H1 (cell line): ENCODE data around the gene CCNI. TPM values are rescaled to one million over a fixed set of nuclear protein-coding genes. Genes with fewer than 3 reads are reported as not detected.

Experiments
- CTCF ChIA-PET: fragments of 300-600 bp; sonication (Branson Sonifier 250); formaldehyde crosslinking; loops from one replicate; lab custom pipeline; 2021; ENCODE audit not compliant: partially characterized antibody; lab: Charles Lee
- POLR2A ChIA-PET: fragments of 300-600 bp; sonication (Branson Sonifier 250); formaldehyde crosslinking; loops from one replicate; lab custom pipeline; 2021; ENCODE audit warnings: inconsistent platforms; ENCODE audit not compliant: partially characterized antibody; lab: Charles Lee
- DNase-seq, 2 experiments: peaks; one replicate each; pipeline versions ENCODE4 v3.0.0 to v3.0.0-alpha.2; 2010 to 2022; ENCODE audit warnings: low spot score in 2 of 2, low read depth in 1 of 2, mixed read lengths in 1 of 2
- FAIRE-seq: peaks from 2 replicates; lab custom pipeline; 2011; peaks lifted over from hg19 to GRCh38; lab: Jason Lieb, UNC
- H2AFZ ChIP-seq: 2 replicates; pipeline ENCODE4 v1.8.1; 2012; ENCODE audit warnings: low read length, inconsistent platforms
- H2AK5ac ChIP-seq: 2 replicates; pipeline ENCODE4 v1.6.1; 2013; ENCODE audit warnings: low read depth, low read length
- H2BK120ac ChIP-seq: replicated peaks from 2 replicates; pipeline ENCODE3; 2013; ENCODE audit warnings: low read depth, low read length, inconsistent platforms
- H2BK12ac ChIP-seq: 2 replicates; pipeline ENCODE4 v1.6.1; 2013; ENCODE audit warnings: low read depth, low read length
- H2BK15ac ChIP-seq: 2 replicates; pipeline ENCODE4 v1.6.1; 2013; ENCODE audit warnings: low read length
- H2BK20ac ChIP-seq: 2 replicates; pipeline ENCODE4 v1.6.1; 2013; ENCODE audit warnings: low read length
- H2BK5ac ChIP-seq: 2 replicates; pipeline ENCODE4 v1.6.1; 2013; ENCODE audit warnings: low read depth, low read length
- H3K14ac ChIP-seq: 2 replicates; pipeline ENCODE4 v1.6.1; 2013; ENCODE audit warnings: inconsistent platforms; ENCODE audit not compliant: insufficient read length
- H3K18ac ChIP-seq: 2 replicates; pipeline ENCODE4 v1.6.1; 2013; ENCODE audit warnings: low read length; ENCODE audit errors: extremely low read depth
- H3K23ac ChIP-seq: 2 replicates; pipeline ENCODE4 v1.6.1; 2013; ENCODE audit warnings: inconsistent platforms; ENCODE audit not compliant: insufficient read length
- H3K23me2 ChIP-seq: 2 replicates; pipeline ENCODE4 v1.6.1; 2013; ENCODE audit warnings: low read depth, low read length
- H3K27ac ChIP-seq: 2 replicates; pipeline ENCODE4 v1.6.1; 2011; ENCODE audit warnings: low read depth, low read length, inconsistent platforms
- H3K27me3 ChIP-seq, 4 experiments: replicated peaks in 1 of 4; 1 replicate in 1 of 4; 2 replicates in 3 of 4; pipeline versions ENCODE4 v1.6.1 to v1.8.1; 2011 to 2013; ENCODE audit warnings: low read length in 3 of 4, mild to moderate bottlenecking in 3 of 4, inconsistent platforms in 2 of 4, mixed read lengths in 2 of 4, moderate library complexity in 1 of 4; ENCODE audit not compliant: control insufficient read depth in 3 of 4, insufficient read depth in 3 of 4; ENCODE audit errors: extremely low read depth in 1 of 4
- H3K36me3 ChIP-seq, 4 experiments: 2 replicates each; pipeline versions ENCODE4 v1.6.1 to v1.8.1; 2011 to 2013; ENCODE audit warnings: mild to moderate bottlenecking in 4 of 4, low read length in 3 of 4, moderate library complexity in 2 of 4, control low read depth in 1 of 4, inconsistent platforms in 1 of 4; ENCODE audit not compliant: insufficient read depth in 4 of 4, control insufficient read depth in 2 of 4
- H3K4ac ChIP-seq: replicated peaks from 2 replicates; pipeline ENCODE3; 2013; ENCODE audit warnings: low read length, low read depth, mixed read lengths, inconsistent platforms; ENCODE audit not compliant: insufficient read length
- H3K4me1 ChIP-seq, 4 experiments: replicated peaks in 1 of 4; 1 replicate in 1 of 4; 2 replicates in 3 of 4; pipeline versions ENCODE4 v1.6.1 to v1.8.1; 2011 to 2013; ENCODE audit warnings: low read length in 3 of 4, inconsistent platforms in 2 of 4, mixed read lengths in 1 of 4; ENCODE audit not compliant: insufficient read depth in 4 of 4, control insufficient read depth in 3 of 4
- H3K4me2 ChIP-seq, 2 experiments: 2 replicates each; pipeline versions ENCODE4 v1.6.1 to v1.8.1; 2011 to 2013; ENCODE audit warnings: low read depth in 2 of 2, low read length in 2 of 2, control low read depth in 1 of 2, inconsistent platforms in 1 of 2, mild to moderate bottlenecking in 1 of 2; ENCODE audit not compliant: insufficient read depth in 1 of 2
- H3K4me3 ChIP-seq, 4 experiments: fragments of 200-600, 300-600 bp in 1 of 4; sonication (generic), shearing (Covaris generic), sonication (Bioruptor Twin) in 1 of 4; 2 replicates each; pipeline versions ENCODE4 v1.5.1 to v1.8.1; 2011 to 2016; ENCODE audit warnings: low read length in 4 of 4, low read depth in 3 of 4, control low read depth in 2 of 4, inconsistent platforms in 2 of 4, mild to moderate bottlenecking in 2 of 4, mixed read lengths in 1 of 4, moderate library complexity in 1 of 4; ENCODE audit not compliant: insufficient read depth in 2 of 4; ENCODE audit errors: extremely low read depth in 1 of 4
- H3K56ac ChIP-seq: replicated peaks from 2 replicates; pipeline ENCODE3; 2013; ENCODE audit warnings: low read depth, mild to moderate bottlenecking, mixed read lengths, low read length, inconsistent platforms; ENCODE audit not compliant: insufficient read length
- H3K79me1 ChIP-seq: 2 replicates; pipeline ENCODE4 v1.6.1; 2013; ENCODE audit warnings: low read depth, low read length, control low read depth
- H3K79me2 ChIP-seq, 2 experiments: 2 replicates each; pipeline versions ENCODE4 v1.6.1 to v1.8.1; 2012 to 2013; ENCODE audit warnings: low read length in 2 of 2, mild to moderate bottlenecking in 2 of 2, inconsistent platforms in 1 of 2; ENCODE audit not compliant: insufficient read depth in 2 of 2, control insufficient read depth in 1 of 2
- H3K9ac ChIP-seq, 4 experiments: replicated peaks in 1 of 4; 1 replicate in 1 of 4; 2 replicates in 3 of 4; pipeline versions ENCODE4 v1.6.1 to v1.8.1; 2011 to 2013; ENCODE audit warnings: low read depth in 3 of 4, low read length in 3 of 4, control low read depth in 2 of 4, mild to moderate bottlenecking in 2 of 4, moderate library complexity in 2 of 4, inconsistent platforms in 1 of 4; ENCODE audit errors: extremely low read depth in 1 of 4
- H3K9me3 ChIP-seq, 2 experiments: 2 replicates each; pipeline versions ENCODE4 v1.6.1 to v1.8.1; 2012 to 2013; ENCODE audit warnings: mild to moderate bottlenecking in 2 of 2, moderate library complexity in 2 of 2, control low read depth in 1 of 2, inconsistent platforms in 1 of 2, low read depth in 1 of 2, low read length in 1 of 2, mixed read lengths in 1 of 2; ENCODE audit not compliant: insufficient read depth in 2 of 2
- H4K20me1 ChIP-seq, 2 experiments: replicated peaks in 1 of 2; 2 replicates each; pipeline versions ENCODE3 to v1.8.1; 2011 to 2013; ENCODE audit warnings: inconsistent platforms in 2 of 2, low read length in 2 of 2, mild to moderate bottlenecking in 1 of 2; ENCODE audit not compliant: insufficient read depth in 2 of 2, control insufficient read depth in 1 of 2
- H4K5ac ChIP-seq: 2 replicates; pipeline ENCODE4 v1.6.1; 2013; ENCODE audit warnings: low read length, low read depth, mixed read lengths, inconsistent platforms; ENCODE audit not compliant: insufficient read length
- H4K8ac ChIP-seq: 2 replicates; pipeline ENCODE4 v1.8.0; 2013; ENCODE audit warnings: mild to moderate bottlenecking, moderate library complexity, low read length, inconsistent platforms; ENCODE audit not compliant: insufficient read depth; ENCODE audit errors: extremely low read depth
- H4K91ac ChIP-seq: replicated peaks from 2 replicates; pipeline ENCODE3; 2013; ENCODE audit warnings: low read length, mixed read lengths, inconsistent platforms; ENCODE audit not compliant: insufficient read length
- ASH2L ChIP-seq: fragments of 200-600, 300-600 bp; sonication (generic); IDR thresholded peaks from one replicate; pipeline ENCODE4 v1.7.1; 2017; ENCODE audit warnings: low read length
- CBX8 ChIP-seq: fragments of 300-800, 300-1000 bp; sonication (generic); IDR thresholded peaks from 2 replicates; pipeline ENCODE4 v1.7.1; 2016; ENCODE audit warnings: low read depth, low read length, borderline replicate concordance
- CHD1 ChIP-seq: IDR thresholded peaks from 2 replicates; pipeline ENCODE4 v1.6.1; 2012; ENCODE audit warnings: low read depth, low read length, improper control_type of control experiment
- GABPA ChIP-seq: IDR thresholded peaks from 2 replicates; pipeline ENCODE4 v1.6.1; 2011; ENCODE audit warnings: mild to moderate bottlenecking, low read length, moderate library complexity, borderline replicate concordance; ENCODE audit not compliant: insufficient read depth
- JUN ChIP-seq: IDR thresholded peaks from 2 replicates; pipeline ENCODE4 v1.6.1; 2011; ENCODE audit warnings: low read depth, mild to moderate bottlenecking, improper control_type of control experiment, low read length
- PHF8 ChIP-seq: fragments of 200-600 bp; sonication (generic); conservative IDR thresholded peaks from 2 replicates; pipeline ENCODE4 v1.7.1; 2012; ENCODE audit warnings: low read depth, mild to moderate bottlenecking, inconsistent platforms, low read length, moderate library complexity
- RBBP5 ChIP-seq: IDR thresholded peaks from 2 replicates; pipeline ENCODE4 v1.7.1; 2012; ENCODE audit warnings: low read depth, mild to moderate bottlenecking, inconsistent platforms, low read length, moderate library complexity, borderline replicate concordance
- SIRT6 ChIP-seq: IDR thresholded peaks from one replicate; pipeline ENCODE4 v1.7.1; 2012; ENCODE audit warnings: low read length, inconsistent platforms
- SP1 ChIP-seq: IDR thresholded peaks from 2 replicates; pipeline ENCODE4 v1.6.1; 2011; ENCODE audit warnings: low read depth, low read length
- TAF7 ChIP-seq: optimal IDR thresholded peaks from 2 replicates; pipeline ENCODE3; 2011; ENCODE audit warnings: low read depth, mild to moderate bottlenecking, inconsistent platforms, low read length, moderate library complexity, borderline replicate concordance
- TEAD4 ChIP-seq: IDR thresholded peaks from 2 replicates; pipeline ENCODE4 v1.6.1; 2012; ENCODE audit warnings: low read depth, low read length, inconsistent platforms, mixed read lengths
- USF2 ChIP-seq: IDR thresholded peaks from 2 replicates; pipeline ENCODE4 v1.6.1; 2011; ENCODE audit warnings: low read length, improper control_type of control experiment
- ZNF274 ChIP-seq: IDR thresholded peaks from 2 replicates; pipeline ENCODE4 v1.7.0; 2012; ENCODE audit warnings: low read length, borderline replicate concordance; ENCODE audit errors: extremely low read depth
- polyA plus RNA-seq, 7 experiments: library from polyadenylated mRNA; depleted of rRNA in 3 of 7; stranded (reverse) in 5 of 7; unstranded in 2 of 7; fragments of >200 nt in 5 of 7; fragments of 200-250 nt in 2 of 7; gene quantifications; 1 replicate in 5 of 7; 2 replicates in 1 of 7; 4 replicates in 1 of 7; pipeline versions ENCODE4 v1.2.1 to v1.2.3, GENCODE V29; 2011 to 2013; ENCODE audit warnings: missing spikeins in 2 of 7, mixed read lengths in 2 of 7
- total RNA-seq: library from RNA; stranded (reverse); fragmentation: NEBNext Ultra II Directional; extraction: Animal tissue kit (Norgen Biotek cat#: 25700); gene quantifications from 2 replicates; pipeline ENCODE4 v1.2.1, GENCODE V29; 2021

Gene CCNI
- total and polyA plus RNA-seq, 2 of the 8 experiments (the other 6 are each of a cell fraction or from before 2014, with no cell fraction given) = 97.8 to 234 TPM

GRCh38 chr4:77062856-77063255, 12.9 kb downstream of the CCNI start:
- Histone ChIP-seq H3K18ac (no peak overlapping the region), H3K9me3 (no peaks in the 10 kb centered on the region), H3K27me3 (no peaks in the 10 kb centered on the region), H3K36me3 (peaks cover 0 to 66% (median 23%) of the 10 kb centered on the region in 4 experiments; a peak in 6 of 8 replicates), H2BK12ac (no peak overlapping the region), H3K79me1 (peaks cover 3% of the 10 kb centered on the region; the same call in 1 of the 2 replicates), H2BK20ac (no peak overlapping the region), H2AK5ac (no peak overlapping the region), H4K20me1 (peaks cover 8 to 9% of the 10 kb centered on the region in 2 experiments), H4K8ac (no peak overlapping the region), H4K91ac (no peak overlapping the region), H3K4me1 (no peaks in the 10 kb centered on the region), H3K4me2 (no peak overlapping the region), H3K9ac (no peak overlapping the region), H2AFZ (no peak overlapping the region), H4K5ac (no peak overlapping the region), H3K4ac (no peak overlapping the region), H3K4me3 (no peak overlapping the region), H2BK15ac (no peak overlapping the region), H3K27ac (no peak overlapping the region), H3K56ac (no peak overlapping the region), H3K79me2 (peaks cover 4 to 47% of the 10 kb centered on the region in 2 experiments), H3K14ac (no peak overlapping the region), H2BK120ac (no peak overlapping the region), H3K23me2 (no peaks in the 10 kb centered on the region), H2BK5ac (no peak overlapping the region), H3K23ac (no peak overlapping the region)
- TF ChIP-seq TAF7 = no peak
- TF ChIP-seq PHF8 = no peak
- TF ChIP-seq SP1 = no peak
- TF ChIP-seq RBBP5 = no peak
- TF ChIP-seq USF2 = no peak
- TF ChIP-seq CHD1 = no peak
- no peak for TF ChIP-seq ZNF274
- no peak for TF ChIP-seq ASH2L
- TF ChIP-seq CBX8 = no peak
- TF ChIP-seq JUN = no peak
- TF ChIP-seq GABPA = no peak
- no peak for TF ChIP-seq TEAD4
- no peak for TF ChIP-seq SIRT6
- DNase-seq (no peak), FAIRE-seq (no peak)
- ChIA-PET POLR2A (interaction anchor here (0.6 kb wide), 1 partner anchor 115 kb away, joined by 3 read pairs; no protein-coding TSS in a partner anchor), CTCF (interaction anchor here (0.8 to 6.5 kb wide), 3 partner anchors 10 to 140 kb away, joined by 3 to 35 read pairs (median 7); no protein-coding TSS in a partner anchor)
